ENCODE measurements around the gene SLC9A9. TPM values are rescaled to one million over a fixed set of nuclear protein-coding genes. Genes with fewer than 3 reads are reported as not detected.
A peak's percentile ranks its signal among the peaks of the same experiment; 100 is the strongest.

The SLC9A9 gene
- total RNA-seq, 1 donor from 2014 or later = 28.4 TPM

- peak; percentile 32 for DNase-seq
Measured at GRCh38 chr3:143686638-143687197, 161.6 kb downstream of the SLC9A9 start.

GRCh38 chr3:143685491-143685890 is 162.8 kb downstream of the SLC9A9 start:
- DNase-seq = no peak

GRCh38 chr3:143677430-143677829 is 170.8 kb downstream of the SLC9A9 start:
- DNase-seq = peak; percentile 15

GRCh38 chr3:143676747-143677146 is 171.5 kb downstream of the SLC9A9 start:
- no peak for DNase-seq

GRCh38 chr3:143676021-143676420 is 172.2 kb downstream of the SLC9A9 start:
- DNase-seq = no peak

GRCh38 chr3:143674100-143674968 is 173.9 kb downstream of the SLC9A9 start:
- peak; percentile 91 for DNase-seq

- no peak for DNase-seq
Measured at GRCh38 chr3:143672396-143673165, 175.7 kb downstream of the SLC9A9 start.

GRCh38 chr3:143671626-143672025 is 176.6 kb downstream of the SLC9A9 start:
- no peak for DNase-seq

- peak; percentile 85 for DNase-seq
Measured at GRCh38 chr3:143668924-143669790, 179.1 kb downstream of the SLC9A9 start.

- no peak for DNase-seq
Measured at GRCh38 chr3:143668385-143668784, 179.9 kb downstream of the SLC9A9 start.

GRCh38 chr3:143661677-143662076 is 186.6 kb downstream of the SLC9A9 start:
- DNase-seq = no peak

GRCh38 chr3:143658861-143659260 is 189.4 kb downstream of the SLC9A9 start:
- no peak for DNase-seq

- DNase-seq = no peak
Measured at GRCh38 chr3:143658116-143658515, 190.2 kb downstream of the SLC9A9 start.

GRCh38 chr3:143657391-143657790 is 190.9 kb downstream of the SLC9A9 start:
- DNase-seq = no peak

- no peak for DNase-seq
Measured at GRCh38 chr3:143654906-143655305, 193.4 kb downstream of the SLC9A9 start.

- no peak for DNase-seq
Measured at GRCh38 chr3:143653935-143654334, 194.3 kb downstream of the SLC9A9 start.

- no peak for DNase-seq
Measured at GRCh38 chr3:143653493-143653892, 194.8 kb downstream of the SLC9A9 start.

- no peak for DNase-seq
Measured at GRCh38 chr3:143652118-143652517, 196.2 kb downstream of the SLC9A9 start.

GRCh38 chr3:143650827-143651226 is 197.4 kb downstream of the SLC9A9 start:
- no peak for DNase-seq

- DNase-seq = no peak
Measured at GRCh38 chr3:143650120-143650519, 198.1 kb downstream of the SLC9A9 start.

- DNase-seq = no peak
Measured at GRCh38 chr3:143648708-143649107, 199.6 kb downstream of the SLC9A9 start.

GRCh38 chr3:143648218-143648617 is 200.1 kb downstream of the SLC9A9 start:
- no peak for DNase-seq
